OCI-LY1 (cell line): Measurements from ENCODE around the gene ASPG.

Source experiments
- H2AFZ ChIP-seq: fragments of 200-600 bp; sonication (generic), shearing (Covaris generic); 2 replicates; pipeline ENCODE4 v1.6.0; 2014; ENCODE audit warnings: antibody characterized with exemption, mild to moderate bottlenecking, low read length
- H3F3A ChIP-seq: fragments of 200-600 bp; sonication (generic), shearing (Covaris generic); 2 replicates; pipeline ENCODE4 v1.6.0; 2014; ENCODE audit warnings: mild to moderate bottlenecking, antibody characterized with exemption, low read length, moderate library complexity; ENCODE audit not compliant: insufficient read depth
- H3K27ac ChIP-seq: fragments of 200-600 bp; sonication (generic); 2 replicates; pipeline ENCODE4 v1.5.1; 2014; ENCODE audit warnings: low read length, mixed run types, mild to moderate bottlenecking, low read depth; ENCODE audit not compliant: poor library complexity, severe bottlenecking
- H3K27me3 ChIP-seq: fragments of 200-600 bp; sonication (generic); 2 replicates; pipeline ENCODE4 v1.6.0; 2014; ENCODE audit warnings: antibody characterized with exemption, mild to moderate bottlenecking, low read length, moderate library complexity; ENCODE audit not compliant: insufficient read depth
- H3K36me3 ChIP-seq: fragments of 200-600 bp; sonication (generic); 2 replicates; pipeline ENCODE4 v1.6.1; 2014; ENCODE audit warnings: mild to moderate bottlenecking, antibody characterized with exemption, low read length, moderate library complexity, mixed read lengths; ENCODE audit not compliant: insufficient read depth
- H3K4me1 ChIP-seq: fragments of 200-600 bp; sonication (generic); 2 replicates; pipeline ENCODE4 v1.5.1; 2014; ENCODE audit warnings: mild to moderate bottlenecking, low read length, moderate library complexity; ENCODE audit not compliant: insufficient read depth, severe bottlenecking
- H3K4me2 ChIP-seq: fragments of 200-600 bp; sonication (generic), shearing (Covaris generic); 2 replicates; pipeline ENCODE4 v1.6.1; 2014; ENCODE audit warnings: low read length
- H3K4me3 ChIP-seq: fragments of 200-600 bp; sonication (generic); 2 replicates; pipeline ENCODE4 v1.5.1; 2014; ENCODE audit warnings: low read length, low read depth, mild to moderate bottlenecking, mixed read lengths; ENCODE audit not compliant: poor library complexity, severe bottlenecking
- H3K79me2 ChIP-seq: fragments of 200-600 bp; shearing (Covaris generic); 2 replicates; pipeline ENCODE4 v1.6.1; 2016; ENCODE audit warnings: mixed run types, low read length, mixed read lengths; ENCODE audit not compliant: insufficient read depth
- H3K9ac ChIP-seq: fragments of 200-600 bp; sonication (generic), shearing (Covaris generic); 2 replicates; pipeline ENCODE4 v1.6.1; 2014; ENCODE audit warnings: mild to moderate bottlenecking, low read length, mixed read lengths
- H3K9me2 ChIP-seq: fragments of 200-600 bp; sonication (generic), shearing (Covaris generic); 2 replicates; pipeline ENCODE4 v1.6.1; 2014; ENCODE audit warnings: low read depth, mild to moderate bottlenecking, low read length, mixed read lengths
- H3K9me3 ChIP-seq: fragments of 200-600 bp; shearing (Covaris generic); 2 replicates; pipeline ENCODE4 v1.6.1; 2014; ENCODE audit warnings: low read length, mixed read lengths
- H4K20me1 ChIP-seq: fragments of 200-600 bp; sonication (generic), shearing (Covaris generic); 2 replicates; pipeline ENCODE4 v1.6.0; 2016; ENCODE audit warnings: mild to moderate bottlenecking, low read length; ENCODE audit not compliant: insufficient read depth
- CTCF ChIP-seq: fragments of 200-600 bp; sonication (generic), shearing (Covaris generic); IDR thresholded peaks from 2 replicates; pipeline ENCODE4 v1.5.1; 2017; ENCODE audit warnings: mild to moderate bottlenecking, antibody characterized with exemption, low read length, moderate library complexity, mixed read lengths
- EZH2 ChIP-seq: fragments of 200-600 bp; sonication (generic), shearing (Covaris generic); IDR thresholded peaks from 2 replicates; pipeline ENCODE4 v1.8.0; 2017; ENCODE audit warnings: borderline replicate concordance, mixed run types, mild to moderate bottlenecking, antibody characterized with exemption, low read length, moderate library complexity, mixed read lengths

Gene ASPG

GRCh38 chr14:104041430-104042104 is 43.9 kb upstream of the ASPG start:
- Histone ChIP-seq H3K36me3 (no peaks in the 10 kb centered on the region), H3K9me2 (no peaks in the 10 kb centered on the region), H3K27ac (no peak overlapping the region), H3F3A (no peaks in the 10 kb centered on the region), H4K20me1 (no peaks in the 10 kb centered on the region), H3K9me3 (no peaks in the 10 kb centered on the region), H3K4me1 (no peaks in the 10 kb centered on the region), H3K4me2 (no peak overlapping the region), H2AFZ (no peak overlapping the region), H3K27me3 (peaks cover 23% of the 10 kb centered on the region), H3K9ac (no peak overlapping the region), H3K79me2 (no peaks in the 10 kb centered on the region), H3K4me3 (no peak overlapping the region)
- TF ChIP-seq EZH2 (no peak), CTCF (no peak)

GRCh38 chr14:104044016-104044415 is 41.5 kb upstream of the ASPG start:
- no peaks in the 10 kb centered on the region for H3F3A ChIP-seq
- H3K79me2 ChIP-seq, result no peaks in the 10 kb centered on the region
- H3K4me1 ChIP-seq, result no peaks in the 10 kb centered on the region
- no peaks in the 10 kb centered on the region for H4K20me1 ChIP-seq
- no peaks in the 10 kb centered on the region for H3K9me2 ChIP-seq
- H3K4me3 ChIP-seq, result no peak overlapping the region
- no peaks in the 10 kb centered on the region for H3K36me3 ChIP-seq
- H3K9ac ChIP-seq, result no peak overlapping the region
- H3K4me2 ChIP-seq, result no peak overlapping the region
- no peaks in the 10 kb centered on the region for H3K9me3 ChIP-seq
- no peak overlapping the region for H3K27ac ChIP-seq
- no peak overlapping the region for H2AFZ ChIP-seq
- TF ChIP-seq CTCF (no peak), EZH2 (no peak)
- peaks cover 10% of the 10 kb centered on the region for H3K27me3 ChIP-seq

GRCh38 chr14:104047761-104048160 is 37.7 kb upstream of the ASPG start:
- Histone ChIP-seq H3K9me2 (no peaks in the 10 kb centered on the region), H3F3A (no peaks in the 10 kb centered on the region), H3K36me3 (no peaks in the 10 kb centered on the region), H3K4me3 (no peak overlapping the region), H3K4me1 (no peaks in the 10 kb centered on the region), H3K4me2 (no peak overlapping the region), H3K27me3 (no peaks in the 10 kb centered on the region; the same call in 1 of the 2 replicates), H3K9ac (no peak overlapping the region), H2AFZ (no peak overlapping the region), H3K9me3 (no peaks in the 10 kb centered on the region), H3K79me2 (no peaks in the 10 kb centered on the region), H3K27ac (no peak overlapping the region), H4K20me1 (no peaks in the 10 kb centered on the region)
- TF ChIP-seq EZH2 (no peak), CTCF (no peak)
